ENCODE measurements around the gene PLCB4. TPM values are rescaled to one million over a fixed set of nuclear protein-coding genes. Genes with fewer than 3 reads are reported as not detected.

Gene PLCB4
- total RNA-seq, 1 experiment from 2014 or later, result 10.1 TPM

DNA sequence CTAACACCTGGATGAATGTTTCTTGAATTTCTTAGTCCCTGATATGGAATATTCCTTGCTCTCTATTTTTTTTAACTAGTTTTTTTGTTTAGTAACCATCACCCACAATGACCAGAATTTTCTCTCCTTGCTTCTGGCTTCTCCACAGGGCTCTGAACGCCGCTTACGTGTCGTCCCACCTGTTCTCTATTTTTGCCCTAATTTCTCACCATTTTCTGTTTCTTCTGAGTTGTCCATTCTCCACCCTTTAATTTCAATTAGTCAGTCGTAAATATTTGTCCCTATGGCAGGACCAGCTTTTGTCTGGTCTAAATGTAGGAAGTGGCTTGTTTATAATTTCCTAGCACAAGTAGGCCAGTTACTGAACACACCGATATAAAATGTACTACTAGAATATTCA is 52.3 kb downstream of the PLCB4 start:
- H2BK120ac ChIP-seq (ENCODE audit: low read depth, low read length, poor library complexity, severe bottlenecking), result no peak overlapping the region
- no peaks in the 10 kb centered on the region for H3K79me2 ChIP-seq (ENCODE audit: insufficient read depth, low read length)
- no peak overlapping the region for H3K56ac ChIP-seq (ENCODE audit: insufficient read length, low read depth, low read length)
- no peaks in the 10 kb centered on the region for H3K23me2 ChIP-seq (ENCODE audit: insufficient read length, low read depth, low read length, poor library complexity, severe bottlenecking)
- H4K91ac ChIP-seq (ENCODE audit: insufficient read length, low read depth, low read length), result no peak overlapping the region
- H3K27ac Mint-ChIP-seq, result peak overlapping the region in 1 of 3 experiments; percentile 5; a peak in 1 of 7 replicates
- H4K20me1 ChIP-seq (ENCODE audit: control insufficient read depth, insufficient read depth, insufficient read length), result no peaks in the 10 kb centered on the region
- H2AFZ ChIP-seq (ENCODE audit: low read length), result no peak overlapping the region
- no peak overlapping the region for H2BK20ac ChIP-seq (ENCODE audit: low read depth, low read length, poor library complexity, severe bottlenecking)
- H3K4me2 ChIP-seq (ENCODE audit: insufficient read depth, insufficient read length, low read length), result no peak overlapping the region
- H3T11ph ChIP-seq (ENCODE audit: low read length), result no peak overlapping the region
- no peak overlapping the region for H3K23ac ChIP-seq (ENCODE audit: insufficient read length, low read depth, low read length)
- no peaks in the 10 kb centered on the region for H3K9me3 Mint-ChIP-seq
- H3K18ac ChIP-seq (ENCODE audit: insufficient read length, low read depth, low read length), result no peak overlapping the region
- H3K14ac ChIP-seq (ENCODE audit: insufficient read depth, low read length), result no peak overlapping the region
- no peak overlapping the region for H2AK5ac ChIP-seq (ENCODE audit: insufficient read length, low read length)
- H4K8ac ChIP-seq (replicated peaks; ENCODE audit: insufficient read length, low read depth, low read length), result no peak overlapping the region
- no peaks in the 10 kb centered on the region for H3K4me1 Mint-ChIP-seq
- no peaks in the 10 kb centered on the region for H3K9me3 ChIP-seq (ENCODE audit: control insufficient read depth, low read depth, low read length)
- no peak overlapping the region for H3K4ac ChIP-seq (ENCODE audit: low read depth, low read length)
- no peak overlapping the region for H2BK15ac ChIP-seq (ENCODE audit: low read depth, low read length)
- H3K79me1 ChIP-seq (ENCODE audit: insufficient read depth, low read depth, low read length, poor library complexity, severe bottlenecking), result no peaks in the 10 kb centered on the region
- no peak overlapping the region for H4K5ac ChIP-seq (ENCODE audit: insufficient read length, low read depth, low read length)
- no peak overlapping the region for H3K9ac ChIP-seq (ENCODE audit: extremely low read depth, insufficient read length, low read length)
- no peaks in the 10 kb centered on the region for H3K36me3 Mint-ChIP-seq (ENCODE audit: insufficient read depth in 1 of 3, low read depth in 3 of 3)
- no CpG with 5 or more reads among the region's 6 CpGs for WGBS (ENCODE audit: extremely low coverage, insufficient read length, low lambda C conversion rate)
- H2BK12ac ChIP-seq (ENCODE audit: insufficient read length, low read depth, low read length), result no peak overlapping the region
- H3K4me1 ChIP-seq (ENCODE audit: insufficient read depth, low read length), result no peaks in the 10 kb centered on the region
- no peaks in the 10 kb centered on the region for H3K27me3 Mint-ChIP-seq (ENCODE audit: low read depth)
- H2BK5ac ChIP-seq (ENCODE audit: insufficient read length, low read length), result no peak overlapping the region
- no peak overlapping the region for H3K4me3 Mint-ChIP-seq
- DNase-seq, result no peak
- TF ChIP-seq, protein P1, sequence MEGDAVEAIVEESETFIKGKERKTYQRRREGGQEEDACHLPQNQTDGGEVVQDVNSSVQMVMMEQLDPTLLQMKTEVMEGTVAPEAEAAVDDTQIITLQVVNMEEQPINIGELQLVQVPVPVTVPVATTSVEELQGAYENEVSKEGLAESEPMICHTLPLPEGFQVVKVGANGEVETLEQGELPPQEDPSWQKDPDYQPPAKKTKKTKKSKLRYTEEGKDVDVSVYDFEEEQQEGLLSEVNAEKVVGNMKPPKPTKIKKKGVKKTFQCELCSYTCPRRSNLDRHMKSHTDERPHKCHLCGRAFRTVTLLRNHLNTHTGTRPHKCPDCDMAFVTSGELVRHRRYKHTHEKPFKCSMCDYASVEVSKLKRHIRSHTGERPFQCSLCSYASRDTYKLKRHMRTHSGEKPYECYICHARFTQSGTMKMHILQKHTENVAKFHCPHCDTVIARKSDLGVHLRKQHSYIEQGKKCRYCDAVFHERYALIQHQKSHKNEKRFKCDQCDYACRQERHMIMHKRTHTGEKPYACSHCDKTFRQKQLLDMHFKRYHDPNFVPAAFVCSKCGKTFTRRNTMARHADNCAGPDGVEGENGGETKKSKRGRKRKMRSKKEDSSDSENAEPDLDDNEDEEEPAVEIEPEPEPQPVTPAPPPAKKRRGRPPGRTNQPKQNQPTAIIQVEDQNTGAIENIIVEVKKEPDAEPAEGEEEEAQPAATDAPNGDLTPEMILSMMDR (conservative IDR thresholded peaks at IDR 0.05), result no peak
- H3K27me3 ChIP-seq (ENCODE audit: insufficient read depth, low read length), result no peaks in the 10 kb centered on the region
- H3K27ac ChIP-seq (ENCODE audit: insufficient read length, low read depth, low read length), result no peak overlapping the region
